NCI-H524 (cell line): Measurements from ENCODE around the gene ANKS1A.
A peak's percentile ranks its signal among the peaks of the same experiment; 100 is the strongest.

Experiments
- DNase-seq, 2 experiments: peaks; one replicate each; lab custom pipeline; 2025; lab: John Stamatoyannopoulos, UW

Gene ANKS1A

GRCh38 chr6:35084511-35085203 is 195.6 kb downstream of the ANKS1A start:
- DNase-seq = no peak

GRCh38 chr6:35085359-35086281 is 196.6 kb downstream of the ANKS1A start:
- no peak for DNase-seq

- DNase-seq = no peak
Observed at GRCh38 chr6:35086282-35086632, 197.2 kb downstream of the ANKS1A start.

GRCh38 chr6:35086636-35087360 is 197.7 kb downstream of the ANKS1A start:
- no peak for DNase-seq

GRCh38 chr6:35087361-35088280 is 198.6 kb downstream of the ANKS1A start:
- no peak for DNase-seq

GRCh38 chr6:35088281-35089215 is 199.5 kb downstream of the ANKS1A start:
- DNase-seq = no peak

- DNase-seq = no peak
Observed at GRCh38 chr6:35089216-35089934, 200.3 kb downstream of the ANKS1A start.

GRCh38 chr6:35089935-35090505 is 201.0 kb downstream of the ANKS1A start:
- no peak for DNase-seq

GRCh38 chr6:35090734-35091133 is 201.7 kb downstream of the ANKS1A start:
- no peak for DNase-seq

- no peak for DNase-seq
Observed at GRCh38 chr6:35091346-35092083, 202.5 kb downstream of the ANKS1A start.

GRCh38 chr6:35092362-35093117 is 203.5 kb downstream of the ANKS1A start:
- DNase-seq = no peak

GRCh38 chr6:35093118-35093445 is 204.0 kb downstream of the ANKS1A start:
- DNase-seq = no peak

GRCh38 chr6:35093783-35094182 is 204.7 kb downstream of the ANKS1A start:
- no peak for DNase-seq

- DNase-seq = no peak
Observed at GRCh38 chr6:35094183-35094582, 205.1 kb downstream of the ANKS1A start.

GRCh38 chr6:35096129-35096862 is 207.2 kb downstream of the ANKS1A start:
- peak; percentile 81 to 95 for DNase-seq

GRCh38 chr6:35099116-35099515 is 210.1 kb downstream of the ANKS1A start:
- DNase-seq = no peak

GRCh38 chr6:35105078-35105477 is 216.0 kb downstream of the ANKS1A start:
- DNase-seq = no peak
